GM12801 (cell line): ENCODE measurements around the gene GALNT9.

ENCODE experiments used
- CTCF ChIP-seq: IDR thresholded peaks from one replicate; pipeline ENCODE4 v1.5.1; 2011; ENCODE audit warnings: control low read depth; ENCODE audit not compliant: insufficient read length; ENCODE audit errors: extremely low read depth

GALNT9 gene

GRCh38 chr12:132147423-132148367 lies 181.7 kb downstream of the GALNT9 start:
- no peak for TF ChIP-seq CTCF

GRCh38 chr12:132146772-132147422 lies 182.5 kb downstream of the GALNT9 start:
- no peak for TF ChIP-seq CTCF
